ENCODE results near the gene MAD2L1BP.

The MAD2L1BP gene

GRCh38 chr6:43667245-43668150, 31.9 kb downstream of the MAD2L1BP start:
- peak; percentile 61 for DNase-seq

GRCh38 chr6:43668151-43669028, 32.8 kb downstream of the MAD2L1BP start:
- no peak for DNase-seq

GRCh38 chr6:43669050-43669921, 33.6 kb downstream of the MAD2L1BP start:
- DNase-seq: no peak

- DNase-seq: no peak
Observed at GRCh38 chr6:43669922-43670622, 34.4 kb downstream of the MAD2L1BP start.

GRCh38 chr6:43670623-43670986, 35.0 kb downstream of the MAD2L1BP start:
- no peak for DNase-seq

GRCh38 chr6:43671011-43671800, 35.6 kb downstream of the MAD2L1BP start:
- DNase-seq: no peak

GRCh38 chr6:43671801-43672690, 36.4 kb downstream of the MAD2L1BP start:
- DNase-seq: no peak

- DNase-seq: no peak
Observed at GRCh38 chr6:43673444-43674084, 37.9 kb downstream of the MAD2L1BP start.

- DNase-seq: no peak
Observed at GRCh38 chr6:43674291-43674690, 38.7 kb downstream of the MAD2L1BP start.

- DNase-seq: no peak
Observed at GRCh38 chr6:43674921-43675320, 39.3 kb downstream of the MAD2L1BP start.

GRCh38 chr6:43676962-43677606, 41.4 kb downstream of the MAD2L1BP start:
- no peak for DNase-seq

- no peak for DNase-seq
Observed at GRCh38 chr6:43677759-43678158, 42.1 kb downstream of the MAD2L1BP start.

GRCh38 chr6:43678341-43678740, 42.7 kb downstream of the MAD2L1BP start:
- DNase-seq: no peak

GRCh38 chr6:43679057-43679456, 43.4 kb downstream of the MAD2L1BP start:
- DNase-seq: no peak

GRCh38 chr6:43680308-43681200, 44.9 kb downstream of the MAD2L1BP start:
- DNase-seq: no peak

- DNase-seq: no peak
Observed at GRCh38 chr6:43681303-43681702, 45.7 kb downstream of the MAD2L1BP start.

- DNase-seq: no peak
Observed at GRCh38 chr6:43682724-43683429, 47.2 kb downstream of the MAD2L1BP start.

Measured in KG1 (cell line).